K562 (cell line): ENCODE results near the gene EGR4. TPM values are rescaled to one million over a fixed set of nuclear protein-coding genes. Genes with fewer than 3 reads are reported as not detected.

Experiments
- ATAC-seq: fragments of 200-7000 bp; cut with Tn5 transposase; 3 replicates; pipeline ENCODE4 v1.9.1; 2020; ENCODE audit warnings: moderate library complexity
- BruUV-seq: library from RNA; stranded (reverse); fragments of 400-500 nt; replicated peaks from 2 replicates; lab custom pipeline; 2021; lab: Mats Ljungman, UMichigan
- CTCF ChIA-PET: fragments of 300-600 bp; formaldehyde crosslinking; extraction: SDS; loops from one replicate; lab custom pipeline; 2021; ENCODE audit warnings: low intra/inter-chr PET ratio; lab: Yijun Ruan, JAX
- POLR2A ChIA-PET: fragments of 300-600, 350-650 bp; sonication (Branson Sonifier 250); formaldehyde crosslinking; extraction: SDS; loops from one replicate; lab custom pipeline; 2021; ENCODE audit warnings: antibody characterized with exemption, inconsistent platforms; lab: Yijun Ruan, JAX
- DNase-seq, 4 experiments: peaks; one replicate each; pipeline versions ENCODE4 v3.0.0 to v3.0.0-alpha.2; 2011 to 2018; ENCODE audit warnings: low spot score in 3 of 4, mixed read lengths in 3 of 4; ENCODE audit errors: extremely low read depth in 1 of 4
- FAIRE-seq: peaks from 2 replicates; lab custom pipeline; 2011; peaks lifted over from hg19 to GRCh38; lab: Jason Lieb, UNC
- H2AFZ ChIP-seq: 2 replicates; pipeline ENCODE4 v1.6.0; 2011; ENCODE audit warnings: low read depth, low read length, control low read depth, inconsistent platforms
- H3K27ac ChIP-seq: fragments of 200-600 bp; 3 replicates; pipeline ENCODE4 v1.8.0; 2011; ENCODE audit warnings: low read depth, mild to moderate bottlenecking, control low read depth, inconsistent platforms, low read length, moderate library complexity, mixed read lengths; ENCODE audit errors: extremely low read depth
- H3K27me3 ChIP-seq, 2 experiments: fragments of 300-600 bp in 1 of 2; 2 replicates in 1 of 2; 3 replicates in 1 of 2; pipeline versions ENCODE4 v1.6.0 to v1.8.0; 2011; ENCODE audit warnings: inconsistent platforms in 2 of 2, low read length in 2 of 2, mild to moderate bottlenecking in 1 of 2, mixed read lengths in 1 of 2, moderate library complexity in 1 of 2; ENCODE audit not compliant: control insufficient read depth in 2 of 2, insufficient read depth in 2 of 2
- H3K36me3 ChIP-seq: fragments of 300-600 bp; 3 replicates; pipeline ENCODE4 v1.8.0; 2011; ENCODE audit warnings: mild to moderate bottlenecking, low read length, inconsistent platforms; ENCODE audit not compliant: control insufficient read depth, insufficient read depth
- H3K4me1 ChIP-seq, 2 experiments: fragments of 200-600 bp in 1 of 2; replicated peaks in 1 of 2; 2 replicates in 1 of 2; 3 replicates in 1 of 2; pipeline versions ENCODE4 v1.5.1 to v1.8.0; 2011; ENCODE audit warnings: inconsistent platforms in 2 of 2, low read length in 2 of 2, mild to moderate bottlenecking in 1 of 2, mixed read lengths in 1 of 2, moderate library complexity in 1 of 2; ENCODE audit not compliant: control insufficient read depth in 2 of 2, insufficient read depth in 2 of 2
- H3K4me2 ChIP-seq: 2 replicates; pipeline ENCODE4 v1.6.1; 2011; ENCODE audit warnings: low read length, control low read depth, inconsistent platforms, mixed read lengths; ENCODE audit not compliant: insufficient read depth
- H3K4me3 ChIP-seq: fragments of 200-600 bp; sonication (generic), shearing (Covaris generic); 2 replicates; pipeline ENCODE4 v1.5.1; 2016; ENCODE audit warnings: control low read depth, inconsistent platforms
- H3K79me2 ChIP-seq: fragments of 200-600 bp; 3 replicates; pipeline ENCODE4 v1.8.0; 2011; ENCODE audit warnings: low read length, inconsistent platforms; ENCODE audit not compliant: control insufficient read depth, insufficient read depth
- H3K9ac ChIP-seq, 2 experiments: 2 replicates each; pipeline versions ENCODE4 v1.6.0 to v1.6.1; 2011; ENCODE audit warnings: low read depth in 2 of 2, low read length in 2 of 2, control low read depth in 1 of 2, inconsistent platforms in 1 of 2, mild to moderate bottlenecking in 1 of 2, mixed read lengths in 1 of 2; ENCODE audit not compliant: insufficient read depth in 1 of 2
- H3K9me1 ChIP-seq: one replicate; pipeline ENCODE4 v1.6.0; 2011; ENCODE audit warnings: inconsistent platforms, mild to moderate bottlenecking, low read length, moderate library complexity; ENCODE audit not compliant: control insufficient read depth, insufficient read depth
- H3K9me3 ChIP-seq: replicated peaks from 2 replicates; pipeline ENCODE4 v1.5.1; 2011; ENCODE audit warnings: low read depth, low read length, inconsistent platforms; ENCODE audit not compliant: control insufficient read depth, insufficient read depth
- H4K20me1 ChIP-seq: replicated peaks from 2 replicates; pipeline ENCODE4 v1.6.1; 2011; ENCODE audit warnings: low read length, inconsistent platforms, mixed read lengths; ENCODE audit not compliant: control insufficient read depth, insufficient read depth
- CHD1 ChIP-seq: fragments of 200-600 bp; sonication (generic); IDR thresholded peaks from one replicate; pipeline ENCODE4 v1.6.1; 2012; ENCODE audit warnings: mild to moderate bottlenecking, moderate library complexity, low read length, inconsistent platforms
- FOS ChIP-seq: IDR thresholded peaks from 3 replicates; pipeline ENCODE4 v1.6.1; 2011; ENCODE audit not compliant: insufficient read length; ENCODE audit errors: extremely low read depth
- KHSRP ChIP-seq: fragments of 450-650 bp; IDR thresholded peaks from 2 replicates; pipeline ENCODE4 v1.6.1; 2017
- KLF13 ChIP-seq: fragments of 450-650 bp; IDR thresholded peaks from 2 replicates; pipeline ENCODE4 v1.6.1; 2016; ENCODE audit warnings: missing genetic modification characterization, low read depth, mild to moderate bottlenecking, missing compliant biosample characterization, moderate library complexity, borderline replicate concordance
- MTA2 ChIP-seq: fragments of 450-650 bp; IDR thresholded peaks from 2 replicates; pipeline ENCODE4 v1.6.1; 2016; ENCODE audit warnings: low read depth
- NCOA6 ChIP-seq: fragments of 450-650 bp; IDR thresholded peaks from 2 replicates; pipeline ENCODE4 v1.6.1; 2017; ENCODE audit warnings: mild to moderate bottlenecking
- NFRKB ChIP-seq: fragments of 450-650 bp; IDR thresholded peaks from 2 replicates; pipeline ENCODE4 v1.6.1; 2016; ENCODE audit warnings: low read depth
- TBL1XR1 ChIP-seq, 2 experiments: IDR thresholded peaks; 2 replicates each; pipeline ENCODE4 v1.6.1; 2012; ENCODE audit warnings: improper control_type of control experiment in 2 of 2, low read length in 2 of 2, mild to moderate bottlenecking in 1 of 2
- ZNF274 ChIP-seq: IDR thresholded peaks from 2 replicates; pipeline ENCODE4 v1.6.1; 2011; ENCODE audit warnings: low read depth, mild to moderate bottlenecking, low read length, moderate library complexity, borderline replicate concordance
- ZNF384 ChIP-seq: IDR thresholded peaks from 2 replicates; pipeline ENCODE4 v1.6.1; 2012; ENCODE audit warnings: low read depth, low read length, improper control_type of control experiment
- WGBS: fragments of 100-300 bp; shearing (Covaris generic); methylation state at CpG from one replicate; pipeline ENCODE4 v1.1.6; 2016; ENCODE audit warnings: low coverage, mixed read lengths; ENCODE audit not compliant: insufficient coverage; ENCODE audit errors: missing lambda C conversion rate; 5-methylcytosine and 5-hydroxymethylcytosine counted together
- in situ Hi-C: fragments of 300-500 bp; cut with MboI; formaldehyde crosslinking; loops from 4 replicates; pipeline ENCODE4 v1.15.0; 2018; ENCODE audit warnings: inconsistent platforms, mixed read lengths
- intact Hi-C: fragments of 100-400 bp; cut with micrococcal nuclease; formaldehyde crosslinking; loops from 2 replicates; pipeline ENCODE4 v1.14.2; 2022
- polyA plus RNA-seq, 8 experiments: library from polyadenylated mRNA; depleted of rRNA in 4 of 8; stranded (reverse) in 5 of 8; unstranded in 3 of 8; fragments of >200 nt; fragmentation: Nextera tagmentation in 2 of 8; fragmentation: Illumina TruSeq in 1 of 8; extraction: Ambion mirVana in 2 of 8; extraction: Trizol in 1 of 8; gene quantifications; 2 replicates each; pipeline versions ENCODE4 v1.2.1 to v1.2.3, GENCODE V29; 2011 to 2014; ENCODE audit warnings: inconsistent platforms in 1 of 8, missing spikeins in 1 of 8
- total RNA-seq, 7 experiments: library from RNA; depleted of rRNA in 6 of 7; stranded (reverse); fragments of >200 nt in 6 of 7; fragmentation: Illumina TruSeq in 2 of 7; extraction: Trizol in 2 of 7; gene quantifications; 2 replicates each; pipeline versions ENCODE4 v1.2.1 to v1.2.3, GENCODE V29; 2011 to 2021; ENCODE audit warnings: low replicate concordance in 1 of 7
- TF ChIP-seq, protein P1 (sequence below), 3 experiments: fragments of 200-800 bp in 1 of 3; sonication (Bioruptor generic) in 1 of 3; sonication (generic) in 1 of 3; formaldehyde crosslinking in 1 of 3; IDR thresholded peaks; 2 replicates each; pipeline versions ENCODE4 v1.6.1 to v1.8.0; 2016 to 2022; ENCODE audit warnings: mild to moderate bottlenecking in 2 of 3, missing compliant biosample characterization in 2 of 3, missing genetic modification characterization in 2 of 3, missing genetic modification reagents in 1 of 3

The EGR4 gene
- total and polyA plus RNA-seq, 9 of the 15 experiments (the other 6 are each of a cell fraction or from before 2014, with no cell fraction given) = not detected

DNA sequence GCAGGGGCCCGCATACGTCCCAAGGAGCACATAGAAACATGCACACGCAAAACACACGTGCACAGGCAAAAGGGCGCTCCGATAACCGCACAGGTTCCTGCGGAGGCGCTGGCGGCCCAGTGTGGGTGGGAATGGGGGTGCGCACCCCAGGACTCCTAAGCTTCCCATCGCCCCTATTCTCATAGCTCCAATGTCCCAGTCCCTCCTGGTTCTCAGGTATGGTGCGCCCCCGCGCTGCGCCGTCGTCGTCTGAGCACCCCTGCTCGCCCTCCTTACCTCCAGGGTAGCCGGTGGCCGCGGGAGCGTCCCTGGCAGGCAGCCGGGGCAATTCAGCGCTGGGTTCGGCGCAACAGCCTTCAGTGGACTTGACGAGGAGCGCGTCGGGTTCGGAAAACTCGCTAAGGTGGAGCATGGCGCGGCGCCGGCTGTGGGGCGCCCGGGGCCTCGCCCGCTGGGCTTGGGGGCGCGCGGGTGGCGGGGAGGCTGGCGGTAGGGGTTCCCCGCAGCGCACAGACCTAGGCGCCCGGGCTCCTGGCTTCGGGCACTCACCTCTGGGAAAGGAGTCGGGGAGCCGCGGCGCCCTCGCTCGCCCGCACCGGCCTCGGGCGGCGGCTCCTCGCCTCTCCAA, 328 bp downstream of the EGR4 start:
- H4K20me1 ChIP-seq = peaks cover 3% of the 10 kb centered on the region; the same call in 1 of the 2 replicates
- no peaks in the 10 kb centered on the region for H3K9me3 ChIP-seq
- TF ChIP-seq ZNF384 (no peak), KLF13 (tag) (no peak), KHSRP (no peak), NCOA6 (no peak), NFRKB (no peak), FOS (no peak), CHD1 (no peak), MTA2 (no peak), TBL1XR1 (IDR thresholded peaks at IDR 0.05; ENCODE audit: low read length in 2 of 2) (no peak), ZNF274 (no peak)
- TF ChIP-seq, protein P1, sequence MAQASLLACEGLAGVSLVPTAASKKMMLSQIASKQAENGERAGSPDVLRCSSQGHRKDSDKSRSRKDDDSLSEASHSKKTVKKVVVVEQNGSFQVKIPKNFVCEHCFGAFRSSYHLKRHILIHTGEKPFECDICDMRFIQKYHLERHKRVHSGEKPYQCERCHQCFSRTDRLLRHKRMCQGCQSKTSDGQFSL (CRISPR knock-in tag; IDR thresholded peaks at IDR 0.05) = no peak
- TF ChIP-seq, protein P1 (tag; IDR thresholded peaks at IDR 0.05) = no peak
- TF ChIP-seq, all 486 proteins: peak for 0
- Histone ChIP-seq H3K4me2 (no peak overlapping the region), H3K27ac (no peak overlapping the region), H3K4me3 (peak overlapping the region; percentile 36; the same call in 1 of the 2 replicates), H3K36me3 (no peaks in the 10 kb centered on the region), H3K4me1 (peaks cover 0 to 28% of the 10 kb centered on the region in 2 experiments; a peak in 2 of 5 replicates), H3K9ac (no peak overlapping the region; a peak in 1 of 4 replicates), H3K79me2 (no peaks in the 10 kb centered on the region), H3K27me3 (peaks cover 5 to 41% of the 10 kb centered on the region in 2 experiments; a peak in 4 of 5 replicates), H2AFZ (no peak overlapping the region), H3K9me1 (peaks cover 2% of the 10 kb centered on the region)
- WGBS = 21% methylated on average over 24 of the region's 64 CpGs
- in situ Hi-C loops (no loop called here), intact Hi-C loops (no loop called here)
- CTCF ChIA-PET = interaction anchor here (0.7 kb wide), 1 partner anchor 15 kb away, joined by 3 read pairs; no protein-coding TSS in a partner anchor
- DNase-seq (no peak), ATAC-seq (no peak), FAIRE-seq (no peak)
- POLR2A ChIA-PET = no interaction called here
- BruUV-seq = no TSS peak
